Measurements from ENCODE around the gene USP25.
A peak's percentile ranks its signal among the peaks of the same experiment; 100 is the strongest.

The USP25 gene

DNA sequence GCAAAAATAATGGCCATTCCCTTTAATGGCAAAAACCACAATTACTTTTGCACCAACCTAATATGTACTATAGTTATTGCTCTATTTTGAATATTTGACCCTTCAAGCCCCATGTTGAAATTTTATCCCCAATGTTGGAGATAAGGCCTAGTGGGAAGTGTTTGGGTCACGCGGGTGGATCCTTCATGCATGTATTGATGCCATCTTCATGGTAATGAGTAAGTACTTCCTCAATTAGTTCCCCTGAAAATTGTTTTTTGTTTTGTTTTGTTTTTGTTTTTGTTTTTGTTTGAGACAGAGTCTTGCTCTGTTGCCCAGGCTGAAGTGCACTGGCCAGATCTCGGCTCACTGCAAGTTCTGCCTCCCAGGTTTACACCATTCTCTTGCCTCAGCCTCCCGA is 9.8 kb upstream of the USP25 start:
- H3K27ac ChIP-seq: no peak overlapping the region
- TF ChIP-seq ZFX (IDR thresholded peaks at IDR 0.05; ENCODE audit: borderline replicate concordance): no peak
- TF ChIP-seq, protein P1, sequence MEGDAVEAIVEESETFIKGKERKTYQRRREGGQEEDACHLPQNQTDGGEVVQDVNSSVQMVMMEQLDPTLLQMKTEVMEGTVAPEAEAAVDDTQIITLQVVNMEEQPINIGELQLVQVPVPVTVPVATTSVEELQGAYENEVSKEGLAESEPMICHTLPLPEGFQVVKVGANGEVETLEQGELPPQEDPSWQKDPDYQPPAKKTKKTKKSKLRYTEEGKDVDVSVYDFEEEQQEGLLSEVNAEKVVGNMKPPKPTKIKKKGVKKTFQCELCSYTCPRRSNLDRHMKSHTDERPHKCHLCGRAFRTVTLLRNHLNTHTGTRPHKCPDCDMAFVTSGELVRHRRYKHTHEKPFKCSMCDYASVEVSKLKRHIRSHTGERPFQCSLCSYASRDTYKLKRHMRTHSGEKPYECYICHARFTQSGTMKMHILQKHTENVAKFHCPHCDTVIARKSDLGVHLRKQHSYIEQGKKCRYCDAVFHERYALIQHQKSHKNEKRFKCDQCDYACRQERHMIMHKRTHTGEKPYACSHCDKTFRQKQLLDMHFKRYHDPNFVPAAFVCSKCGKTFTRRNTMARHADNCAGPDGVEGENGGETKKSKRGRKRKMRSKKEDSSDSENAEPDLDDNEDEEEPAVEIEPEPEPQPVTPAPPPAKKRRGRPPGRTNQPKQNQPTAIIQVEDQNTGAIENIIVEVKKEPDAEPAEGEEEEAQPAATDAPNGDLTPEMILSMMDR (IDR thresholded peaks at IDR 0.05): no peak

DNA sequence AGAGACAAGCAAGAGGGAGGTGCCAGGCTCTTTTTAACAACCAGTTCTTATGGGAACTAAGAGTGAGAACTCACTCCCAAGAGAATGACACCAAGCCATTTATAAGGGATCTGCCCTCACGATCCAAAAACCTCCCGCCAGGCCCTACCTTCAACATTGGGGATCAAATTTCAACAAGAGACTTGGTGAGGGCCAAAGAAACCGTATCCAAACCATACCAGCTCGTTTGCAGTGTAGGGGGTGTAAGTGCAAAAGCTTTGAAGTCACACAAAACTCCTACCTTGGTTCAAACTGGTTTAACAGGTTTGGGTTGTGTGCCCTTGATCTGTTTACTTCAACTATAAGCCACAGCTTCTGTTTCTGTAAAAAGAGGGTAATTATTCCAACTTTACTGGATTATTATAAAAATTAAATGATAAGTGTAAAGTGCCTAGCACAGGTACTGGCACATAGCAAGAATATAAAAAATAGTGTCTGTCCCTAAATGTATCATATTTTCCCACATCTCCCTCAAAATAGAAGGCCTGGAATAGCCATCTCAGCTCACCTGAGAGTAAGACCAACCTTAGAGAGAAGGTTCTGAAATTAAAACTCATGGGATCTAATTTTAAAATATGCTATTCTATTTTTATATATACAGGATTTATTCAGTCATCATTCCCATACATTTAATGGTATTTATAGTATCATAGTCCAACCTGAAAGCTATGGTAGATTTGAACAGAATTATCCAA is 7.0 kb upstream of the USP25 start:
- no peak overlapping the region for H3K27ac ChIP-seq
- TF ChIP-seq, protein P1 (IDR thresholded peaks at IDR 0.05): no peak
- no peak for TF ChIP-seq ZFX (IDR thresholded peaks at IDR 0.05; ENCODE audit: borderline replicate concordance)

DNA sequence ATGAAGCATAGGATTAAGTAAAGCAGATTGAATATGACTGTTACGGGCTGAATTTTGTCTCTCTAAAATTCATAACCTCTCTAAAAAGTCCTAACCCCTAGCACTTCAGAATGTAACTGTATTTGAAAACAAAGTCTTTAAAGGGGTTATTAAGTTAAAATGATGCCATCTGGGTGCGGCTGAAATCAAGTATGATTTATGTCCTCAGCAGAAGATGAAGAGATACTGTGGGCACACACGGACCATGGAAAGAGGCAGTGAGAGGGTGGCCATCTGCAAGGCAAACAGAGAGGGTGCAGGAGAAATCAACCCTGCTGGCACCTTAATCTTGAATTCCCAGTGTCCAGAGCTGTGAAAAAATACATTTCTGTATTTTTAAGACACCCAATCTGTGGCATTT is 3.8 kb upstream of the USP25 start:
- TF ChIP-seq, protein P1 (IDR thresholded peaks at IDR 0.05): no peak
- no peak for TF ChIP-seq ZFX (IDR thresholded peaks at IDR 0.05; ENCODE audit: borderline replicate concordance)
- no peak overlapping the region for H3K27ac ChIP-seq

DNA sequence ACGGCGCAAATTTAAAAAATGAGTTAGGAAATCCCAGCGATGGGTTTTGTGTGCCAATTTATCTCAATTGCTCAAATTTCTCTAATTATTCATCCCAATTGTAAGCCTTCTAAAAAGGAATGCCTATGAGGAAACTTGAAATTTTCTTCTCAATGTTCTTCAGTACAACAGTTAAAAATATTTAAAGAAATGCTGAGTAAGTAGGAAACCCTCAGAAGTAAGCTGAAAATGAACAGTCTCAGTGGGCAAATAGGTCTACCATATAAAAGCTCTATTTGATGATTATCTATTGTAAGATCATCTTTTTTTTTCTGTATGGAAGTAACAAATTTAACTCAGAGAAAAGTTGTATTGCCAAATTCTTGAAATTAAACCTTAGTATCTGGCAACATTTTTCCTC is 1.7 kb upstream of the USP25 start:
- H3K27ac ChIP-seq: no peak overlapping the region

DNA sequence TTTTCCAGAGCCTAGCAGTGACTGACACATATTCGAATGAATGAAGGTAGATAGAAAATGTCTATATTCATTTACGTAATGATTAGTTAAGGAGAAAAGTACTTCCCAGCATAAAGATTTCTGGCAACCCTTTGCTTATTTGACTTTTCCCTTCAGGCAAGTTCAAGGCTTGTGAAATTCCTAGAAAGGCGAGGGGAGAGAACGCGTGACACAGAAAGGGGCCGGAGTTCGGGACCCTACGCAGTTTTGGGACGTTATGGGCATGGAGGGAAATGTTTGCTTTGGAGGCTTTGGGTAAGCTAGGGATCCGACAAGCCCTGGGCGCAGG is 472 bp upstream of the USP25 start:
- no peak for TF ChIP-seq ZFX (IDR thresholded peaks at IDR 0.05; ENCODE audit: borderline replicate concordance)
- TF ChIP-seq, protein P1 (IDR thresholded peaks at IDR 0.05): no peak
- H3K27ac ChIP-seq: peak overlapping the region; percentile 90

More for the DNA sequence above, 1.7 kb upstream of the USP25 start:
- TF ChIP-seq, protein P1 (IDR thresholded peaks at IDR 0.05): no peak
- TF ChIP-seq ZFX (IDR thresholded peaks at IDR 0.05; ENCODE audit: borderline replicate concordance): no peak

DNA sequence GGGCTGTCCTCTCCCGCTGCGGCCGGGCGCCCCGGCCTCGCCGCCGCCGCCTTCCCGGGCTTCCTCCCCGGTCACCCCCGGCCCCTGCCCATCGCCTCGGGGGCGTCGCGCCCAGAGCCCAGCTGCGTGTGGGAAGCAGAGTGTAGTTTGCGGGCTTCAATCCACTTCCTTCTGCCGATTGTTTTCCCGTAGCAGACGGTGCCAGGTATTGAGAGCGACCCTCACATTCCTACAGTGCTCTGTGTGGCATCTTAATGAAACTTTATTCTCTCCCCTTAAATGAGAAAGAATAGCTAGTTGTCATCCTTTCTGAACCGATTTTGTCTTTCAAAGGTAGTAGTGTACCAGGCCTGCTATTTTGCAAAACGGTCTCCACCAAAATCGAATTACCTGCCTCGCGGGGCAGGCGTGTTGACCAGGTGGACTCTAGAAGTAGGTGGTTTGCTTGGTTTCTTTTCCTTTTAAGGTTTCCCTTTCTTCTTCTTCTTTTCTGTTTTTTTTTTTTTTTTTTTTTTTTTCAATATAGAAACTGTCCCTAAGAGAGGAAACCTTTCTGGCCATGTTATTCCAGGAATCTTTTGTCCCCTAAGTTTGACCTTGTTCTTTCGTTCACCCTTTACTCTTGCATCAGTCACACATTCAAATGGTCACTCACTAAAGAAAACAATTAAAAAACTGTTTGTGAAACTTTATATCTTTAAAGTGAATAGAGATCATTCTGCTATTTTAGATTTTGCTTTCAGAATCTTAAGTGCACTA is 881 bp downstream of the USP25 start:
- no peak for TF ChIP-seq ZFX (IDR thresholded peaks at IDR 0.05; ENCODE audit: borderline replicate concordance)
- TF ChIP-seq, protein P1 (IDR thresholded peaks at IDR 0.05): peak; percentile 32; the same call in 1 of the 2 replicates
- peak overlapping the region; percentile 90 for H3K27ac ChIP-seq

DNA sequence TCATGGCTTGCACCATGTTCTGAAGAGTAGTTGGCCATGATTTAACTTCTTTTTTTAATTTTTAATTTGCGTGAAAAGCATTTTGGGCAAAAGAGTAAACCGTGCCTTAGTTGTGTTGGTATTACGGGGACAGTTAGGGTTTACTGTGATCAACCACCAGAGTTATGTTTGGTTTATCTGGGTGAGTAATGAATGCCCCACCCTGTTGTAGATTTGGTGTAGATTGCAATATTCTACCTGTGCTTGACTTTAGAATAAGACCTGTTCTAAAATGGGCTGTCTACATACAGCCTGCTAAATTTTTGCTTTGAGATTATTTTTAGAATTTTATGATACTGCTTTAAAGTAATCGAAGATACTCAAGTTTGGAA is 1.4 kb downstream of the USP25 start:
- TF ChIP-seq ZFX (IDR thresholded peaks at IDR 0.05; ENCODE audit: borderline replicate concordance): no peak
- TF ChIP-seq, protein P1 (IDR thresholded peaks at IDR 0.05): no peak
- peak overlapping the region; percentile 90; the same call in 1 of the 2 replicates for H3K27ac ChIP-seq

All from 22Rv1 (cell line).